ENCODE measurements around the gene DAPK2.

Gene DAPK2

GRCh38 chr15:63913786-63914315 is 132.4 kb downstream of the DAPK2 start:
- Histone ChIP-seq H3K27me3 (ENCODE audit: low read depth, low read length) (no peaks in the 10 kb centered on the region), H3K4me1 (ENCODE audit: low read length) (peaks cover 6% of the 10 kb centered on the region; the same call in 1 of the 2 replicates), H3K4me3 (ENCODE audit: low read length) (no peak overlapping the region), H2AFZ (ENCODE audit: low read depth, low read length) (no peak overlapping the region), H3K9me3 (ENCODE audit: insufficient read depth, low read length) (no peaks in the 10 kb centered on the region), H3K36me3 (replicated peaks; ENCODE audit: low read depth, low read length) (no peaks in the 10 kb centered on the region), H3K79me2 (ENCODE audit: low read length) (no peaks in the 10 kb centered on the region), H3K27ac (ENCODE audit: low read length) (no peak overlapping the region), H3K4me2 (ENCODE audit: low read length) (no peak overlapping the region), H3K9ac (ENCODE audit: low read length) (no peak overlapping the region), H4K20me1 (ENCODE audit: insufficient read depth, low read length) (no peaks in the 10 kb centered on the region)
- TF ChIP-seq CTCF (IDR thresholded peaks at IDR 0.05; ENCODE audit: low read depth, low read length) (no peak), EZH2phosphoT487 (IDR thresholded peaks at IDR 0.05; ENCODE audit: low read depth) (no peak)

DNA sequence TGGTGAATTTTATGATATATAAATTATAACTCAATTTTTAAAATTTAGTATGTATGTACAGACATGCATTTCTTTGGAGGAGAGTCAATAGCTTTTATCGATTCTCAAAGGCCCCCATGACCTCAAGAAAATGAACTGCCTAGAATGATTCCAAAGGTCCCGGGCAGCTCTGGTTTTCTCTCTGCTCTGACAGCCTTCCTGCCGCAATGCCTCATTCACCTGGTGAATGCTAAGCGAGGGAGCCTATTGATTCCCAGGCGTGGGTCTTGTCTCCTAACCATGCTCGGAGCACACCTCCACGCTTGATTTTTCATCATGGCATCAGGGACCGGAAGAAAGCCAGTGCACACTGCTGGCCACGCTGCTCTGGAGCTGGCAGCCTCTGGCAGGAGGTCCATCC is 132.9 kb downstream of the DAPK2 start:
- H3K27ac ChIP-seq (ENCODE audit: low read length) = no peak overlapping the region
- no peak overlapping the region for H2AFZ ChIP-seq (ENCODE audit: low read depth, low read length)
- H3K27me3 ChIP-seq (ENCODE audit: low read depth, low read length) = no peaks in the 10 kb centered on the region
- no peak overlapping the region for H3K4me3 ChIP-seq (ENCODE audit: low read length)
- H3K36me3 ChIP-seq (replicated peaks; ENCODE audit: low read depth, low read length) = no peaks in the 10 kb centered on the region
- H4K20me1 ChIP-seq (ENCODE audit: insufficient read depth, low read length) = no peaks in the 10 kb centered on the region
- H3K9ac ChIP-seq (ENCODE audit: low read length) = no peak overlapping the region
- no peak overlapping the region for H3K4me2 ChIP-seq (ENCODE audit: low read length)
- H3K9me3 ChIP-seq (ENCODE audit: insufficient read depth, low read length) = no peaks in the 10 kb centered on the region
- peaks cover 5% of the 10 kb centered on the region; the same call in 1 of the 2 replicates for H3K4me1 ChIP-seq (ENCODE audit: low read length)
- no peaks in the 10 kb centered on the region for H3K79me2 ChIP-seq (ENCODE audit: low read length)
- no peak for TF ChIP-seq CTCF (IDR thresholded peaks at IDR 0.05; ENCODE audit: low read depth, low read length)

DNA sequence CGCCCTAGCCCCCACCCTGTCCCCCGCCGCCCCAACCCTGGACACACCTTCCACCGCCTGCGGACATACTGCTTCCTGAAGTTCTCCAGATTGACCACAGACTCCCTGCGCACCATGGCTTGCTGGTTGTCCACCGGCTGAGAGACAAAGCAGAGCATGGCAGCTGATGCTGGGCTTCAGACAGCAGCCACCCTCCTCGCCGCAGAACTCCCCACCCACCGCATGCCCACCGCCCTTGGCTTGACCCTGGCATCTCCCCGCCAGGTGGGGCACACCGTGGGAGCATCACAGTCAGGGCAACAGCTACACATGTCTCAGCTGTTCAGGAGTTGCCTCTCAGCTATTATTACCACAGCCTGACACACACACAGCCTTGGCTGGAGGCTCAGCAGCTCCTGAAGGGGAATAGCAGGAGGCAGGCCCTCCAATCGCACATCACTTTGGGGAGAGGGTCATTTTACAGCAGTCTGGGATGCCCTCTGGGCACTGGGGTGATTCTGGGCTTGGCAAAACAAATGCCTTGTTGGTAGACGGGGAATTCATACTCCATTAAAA is 134.1 kb downstream of the DAPK2 start:
- Histone ChIP-seq H4K20me1 (ENCODE audit: insufficient read depth, low read length) (no peaks in the 10 kb centered on the region), H3K36me3 (replicated peaks; ENCODE audit: low read depth, low read length) (no peaks in the 10 kb centered on the region), H3K4me1 (ENCODE audit: low read length) (no peaks in the 10 kb centered on the region), H2AFZ (ENCODE audit: low read depth, low read length) (no peak overlapping the region), H3K9me3 (ENCODE audit: insufficient read depth, low read length) (no peaks in the 10 kb centered on the region), H3K27me3 (ENCODE audit: low read depth, low read length) (no peaks in the 10 kb centered on the region), H3K4me2 (ENCODE audit: low read length) (no peak overlapping the region), H3K9ac (ENCODE audit: low read length) (no peak overlapping the region), H3K27ac (ENCODE audit: low read length) (no peak overlapping the region), H3K79me2 (ENCODE audit: low read length) (no peaks in the 10 kb centered on the region), H3K4me3 (ENCODE audit: low read length) (no peak overlapping the region)
- TF ChIP-seq EZH2phosphoT487 (IDR thresholded peaks at IDR 0.05; ENCODE audit: low read depth) (no peak), CTCF (IDR thresholded peaks at IDR 0.05; ENCODE audit: low read depth, low read length) (no peak)

- TF ChIP-seq EZH2phosphoT487 (IDR thresholded peaks at IDR 0.05; ENCODE audit: low read depth) = no peak
- peak; percentile 21; the same call in 1 of the 2 replicates for TF ChIP-seq CTCF (IDR thresholded peaks at IDR 0.05; ENCODE audit: low read depth, low read length)
- H3K27ac ChIP-seq (ENCODE audit: low read length) = no peak overlapping the region
- H3K27me3 ChIP-seq (ENCODE audit: low read depth, low read length) = no peaks in the 10 kb centered on the region
- H3K9me3 ChIP-seq (ENCODE audit: insufficient read depth, low read length) = no peaks in the 10 kb centered on the region
- no peak overlapping the region for H2AFZ ChIP-seq (ENCODE audit: low read depth, low read length)
- no peaks in the 10 kb centered on the region for H3K36me3 ChIP-seq (replicated peaks; ENCODE audit: low read depth, low read length)
- H4K20me1 ChIP-seq (ENCODE audit: insufficient read depth, low read length) = no peaks in the 10 kb centered on the region
- no peak overlapping the region for H3K4me3 ChIP-seq (ENCODE audit: low read length)
- peaks cover 5% of the 10 kb centered on the region for H3K4me1 ChIP-seq (ENCODE audit: low read length)
- H3K79me2 ChIP-seq (ENCODE audit: low read length) = no peaks in the 10 kb centered on the region
- no peak overlapping the region for H3K9ac ChIP-seq (ENCODE audit: low read length)
- H3K4me2 ChIP-seq (ENCODE audit: low read length) = no peak overlapping the region
These were observed 135.1 kb downstream of the DAPK2 start for GRCh38 chr15:63911160-63911559.

All from OCI-LY3 (cell line).